Testis (tissue), 3 donors: Measurements from ENCODE around the gene EIF3F. TPM values are rescaled to one million over a fixed set of nuclear protein-coding genes. Genes with fewer than 3 reads are reported as not detected.

ENCODE experiments used
- DNase-seq: peaks from one replicate; pipeline ENCODE4 v3.0.0-alpha.2; 2019
- H3K27ac ChIP-seq, 2 donors: fragments of 200-600 bp; sonication (generic); one replicate each; pipeline ENCODE4 v1.5.1; 2019
- H3K27me3 ChIP-seq: fragments of 200-600 bp; sonication (generic); one replicate; pipeline ENCODE4 v1.5.1; 2019
- H3K36me3 ChIP-seq: fragments of 200-600 bp; sonication (generic); one replicate; pipeline ENCODE4 v1.5.1; 2017; ENCODE audit warnings: low read depth; ENCODE audit errors: missing control alignments
- H3K4me1 ChIP-seq: fragments of 200-600 bp; sonication (generic); one replicate; pipeline ENCODE4 v1.5.1; 2019
- H3K4me3 ChIP-seq, 2 donors: fragments of 200-600 bp; sonication (generic); one replicate each; pipeline ENCODE4 v1.5.1; 2017 to 2019
- H3K9me3 ChIP-seq: fragments of 200-600 bp; sonication (generic); one replicate; pipeline ENCODE4 v1.5.1; 2017
- POLR2A ChIP-seq: fragments of 450-650 bp; IDR thresholded peaks from one replicate; pipeline ENCODE4 v1.6.1; 2017; ENCODE audit warnings: antibody characterized with exemption, mild to moderate bottlenecking, moderate library complexity
- WGBS, 2 donors: methylation state at CpG; one replicate each; pipeline ENCODE4 v1.1.5; 2018; 5-methylcytosine and 5-hydroxymethylcytosine counted together
- intact Hi-C: fragments of 100-400 bp; cut with DNase I; formaldehyde crosslinking; loops from one replicate; pipeline ENCODE4 v1.15.1; 2023; ENCODE audit warnings: low total_unique reads
- polyA plus RNA-seq: library from polyadenylated mRNA; stranded (reverse); fragments of 350-450 nt; fragmentation: Illumina TruSeq; extraction: RNeasy Lipid Tissue Mini Kit (QIAGEN cat#74804); gene quantifications from one replicate; pipeline ENCODE4 v1.2.3, GENCODE V29; 2014; ENCODE audit warnings: low read depth, low replicate concordance; ENCODE audit not compliant: insufficient read depth
- total RNA-seq, 2 donors: library from RNA; depleted of rRNA; stranded (reverse); fragments of >200 nt; gene quantifications; one replicate each; pipeline ENCODE4 v1.2.3, GENCODE V29; 2016
- TF ChIP-seq, protein P1 (sequence below), 3 experiments: fragments of 450-650 bp in 2 of 3; fragments of 200-600 bp in 1 of 3; sonication (generic) in 1 of 3; IDR thresholded peaks; one replicate each; pipeline ENCODE4 v1.5.1; 2016 to 2019; ENCODE audit warnings: antibody characterized with exemption in 3 of 3, mild to moderate bottlenecking in 2 of 3, moderate library complexity in 1 of 3

Gene EIF3F
- total and polyA plus RNA-seq, 3 donors from 2014 or later = 268 to 387 (median 287) TPM

DNA sequence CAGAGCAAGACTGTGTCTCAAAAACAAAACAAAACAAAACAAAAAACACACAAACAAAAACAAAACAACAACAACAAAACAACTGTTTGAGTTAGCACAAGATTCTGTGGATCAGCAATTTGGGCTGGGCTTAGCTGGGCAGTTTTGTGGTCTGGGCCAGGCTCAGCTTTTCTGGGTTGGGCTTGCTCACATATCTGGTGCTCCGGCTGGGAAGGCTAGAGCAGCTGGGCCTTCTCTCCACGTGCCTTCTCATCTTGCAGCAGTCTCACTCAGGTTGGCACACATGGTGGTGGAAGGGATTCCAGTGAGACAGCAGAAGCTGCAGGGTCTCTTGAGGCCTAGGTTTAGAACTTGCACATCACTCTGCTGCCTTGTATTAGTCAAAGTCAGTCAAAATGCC lies 35.7 kb downstream of the EIF3F start:
- Histone ChIP-seq H3K4me1 (peaks cover 7% of the 10 kb centered on the region), H3K27me3 (no peaks in the 10 kb centered on the region), H3K9me3 (no peaks in the 10 kb centered on the region), H3K4me3 (no peak overlapping the region), H3K36me3 (no peaks in the 10 kb centered on the region), H3K27ac (no peak overlapping the region)
- intact Hi-C loops = loop anchor here (5.0 kb wide), 1 partner anchor 49 kb away; no protein-coding TSS in a partner anchor
- 69 to 89% methylated on average over 2 of the region's 2 CpGs for WGBS, 2 donors
- TF ChIP-seq, protein P1, sequence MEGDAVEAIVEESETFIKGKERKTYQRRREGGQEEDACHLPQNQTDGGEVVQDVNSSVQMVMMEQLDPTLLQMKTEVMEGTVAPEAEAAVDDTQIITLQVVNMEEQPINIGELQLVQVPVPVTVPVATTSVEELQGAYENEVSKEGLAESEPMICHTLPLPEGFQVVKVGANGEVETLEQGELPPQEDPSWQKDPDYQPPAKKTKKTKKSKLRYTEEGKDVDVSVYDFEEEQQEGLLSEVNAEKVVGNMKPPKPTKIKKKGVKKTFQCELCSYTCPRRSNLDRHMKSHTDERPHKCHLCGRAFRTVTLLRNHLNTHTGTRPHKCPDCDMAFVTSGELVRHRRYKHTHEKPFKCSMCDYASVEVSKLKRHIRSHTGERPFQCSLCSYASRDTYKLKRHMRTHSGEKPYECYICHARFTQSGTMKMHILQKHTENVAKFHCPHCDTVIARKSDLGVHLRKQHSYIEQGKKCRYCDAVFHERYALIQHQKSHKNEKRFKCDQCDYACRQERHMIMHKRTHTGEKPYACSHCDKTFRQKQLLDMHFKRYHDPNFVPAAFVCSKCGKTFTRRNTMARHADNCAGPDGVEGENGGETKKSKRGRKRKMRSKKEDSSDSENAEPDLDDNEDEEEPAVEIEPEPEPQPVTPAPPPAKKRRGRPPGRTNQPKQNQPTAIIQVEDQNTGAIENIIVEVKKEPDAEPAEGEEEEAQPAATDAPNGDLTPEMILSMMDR (IDR thresholded peaks at IDR 0.05) = no peak
- TF ChIP-seq POLR2A = no peak
- no peak for DNase-seq

- 89 to 93% methylated on average over 12 of the region's 12 CpGs for WGBS, 2 donors
- intact Hi-C loops = loop anchor here (5.0 kb wide), 1 partner anchor 48 kb away; no protein-coding TSS in a partner anchor
- no peak for DNase-seq
- Histone ChIP-seq H3K36me3 (no peaks in the 10 kb centered on the region), H3K4me1 (no peaks in the 10 kb centered on the region), H3K27me3 (no peaks in the 10 kb centered on the region), H3K9me3 (no peaks in the 10 kb centered on the region), H3K4me3 (no peak overlapping the region), H3K27ac (no peak overlapping the region)
- TF ChIP-seq POLR2A = no peak
- TF ChIP-seq, protein P1 (IDR thresholded peaks at IDR 0.05) = no peak
These were observed 36.9 kb downstream of the EIF3F start for GRCh38 chr11:8023831-8024555.

GRCh38 chr11:8025123-8025522 lies 38.0 kb downstream of the EIF3F start:
- H3K36me3 ChIP-seq = no peaks in the 10 kb centered on the region
- no peak overlapping the region for H3K4me3 ChIP-seq
- WGBS, 2 donors = 83 to 90% methylated on average over 3 of the region's 3 CpGs
- no peak overlapping the region for H3K27ac ChIP-seq
- no peak for DNase-seq
- H3K4me1 ChIP-seq = peaks cover 2% of the 10 kb centered on the region
- TF ChIP-seq, protein P1 (IDR thresholded peaks at IDR 0.05) = no peak
- TF ChIP-seq POLR2A = no peak
- no peaks in the 10 kb centered on the region for H3K27me3 ChIP-seq
- intact Hi-C loops = no loop called here
- no peaks in the 10 kb centered on the region for H3K9me3 ChIP-seq

DNA sequence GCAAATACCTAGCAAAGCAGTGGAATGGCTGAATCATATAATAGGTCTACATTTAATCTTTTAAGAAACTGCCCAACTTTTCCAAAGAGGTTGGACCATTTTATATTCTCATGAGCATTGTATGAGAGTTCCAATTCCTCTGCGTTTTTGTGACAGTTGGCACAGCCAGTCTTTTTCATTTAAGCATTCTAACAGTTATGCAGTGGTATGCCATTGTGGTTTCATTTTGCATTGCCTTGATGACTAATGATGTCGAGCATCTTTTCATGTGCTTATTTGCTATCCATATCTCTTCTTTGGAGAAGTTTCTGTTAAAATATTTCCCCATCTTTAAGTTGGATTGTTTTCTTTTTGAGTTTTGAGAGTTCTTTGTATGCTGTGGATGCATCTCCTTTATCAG lies 38.7 kb downstream of the EIF3F start:
- H3K9me3 ChIP-seq = no peaks in the 10 kb centered on the region
- H3K4me1 ChIP-seq = peaks cover 9% of the 10 kb centered on the region
- 67 to 75% methylated on average over 2 of the region's 2 CpGs for WGBS, 2 donors
- no peak overlapping the region for H3K4me3 ChIP-seq
- no peak for DNase-seq
- H3K27me3 ChIP-seq = no peaks in the 10 kb centered on the region
- no peaks in the 10 kb centered on the region for H3K36me3 ChIP-seq
- intact Hi-C loops = no loop called here
- TF ChIP-seq POLR2A = no peak
- TF ChIP-seq, protein P1 (IDR thresholded peaks at IDR 0.05) = no peak
- no peak overlapping the region for H3K27ac ChIP-seq

GRCh38 chr11:8026982-8027381 lies 39.8 kb downstream of the EIF3F start:
- TF ChIP-seq POLR2A = no peak
- TF ChIP-seq, protein P1 (IDR thresholded peaks at IDR 0.05) = no peak

More at GRCh38 chr11:8026982-8027381, 39.8 kb downstream of the EIF3F start:
- H3K4me3 ChIP-seq = no peak overlapping the region
- no peak overlapping the region for H3K27ac ChIP-seq
- H3K4me1 ChIP-seq = peaks cover 11% of the 10 kb centered on the region
- 93 to 96% methylated on average over 3 of the region's 3 CpGs for WGBS, 2 donors
- no peaks in the 10 kb centered on the region for H3K27me3 ChIP-seq
- no peaks in the 10 kb centered on the region for H3K9me3 ChIP-seq
- DNase-seq = no peak
- intact Hi-C loops = no loop called here
- no peaks in the 10 kb centered on the region for H3K36me3 ChIP-seq
